Mesothelial cell of epicardium (in vitro differentiated cells): ENCODE results near the gene NRDC. TPM values are rescaled to one million over a fixed set of nuclear protein-coding genes. Genes with fewer than 3 reads are reported as not detected.
A peak's percentile ranks its signal among the peaks of the same experiment; 100 is the strongest.

Experiments used
- DNase-seq, 2 experiments: peaks; one replicate each; pipeline ENCODE4 v3.0.0; 2021; ENCODE audit warnings: low spot score in 2 of 2; ENCODE audit not compliant: unreplicated experiment in 2 of 2
- H3K27ac Mint-ChIP-seq: 2 replicates; pipeline ENCODE4 v1.8.0; 2021; ENCODE audit warnings: mixed read lengths
- H3K27me3 Mint-ChIP-seq: 2 replicates; pipeline ENCODE4 v1.8.0; 2021; ENCODE audit warnings: low read depth, mixed read lengths
- H3K36me3 Mint-ChIP-seq: 2 replicates; pipeline ENCODE4 v1.8.0; 2021; ENCODE audit warnings: mixed read lengths
- H3K4me1 Mint-ChIP-seq: 2 replicates; pipeline ENCODE4 v1.8.0; 2021; ENCODE audit warnings: mixed read lengths
- H3K4me3 Mint-ChIP-seq: 2 replicates; pipeline ENCODE4 v1.8.0; 2021; ENCODE audit warnings: mild to moderate bottlenecking, moderate library complexity, mixed read lengths
- H3K9me3 Mint-ChIP-seq: 2 replicates; pipeline ENCODE4 v1.8.0; 2021; ENCODE audit warnings: mixed read lengths
- CTCF ChIP-seq: fragments of 200-600 bp; sonication (generic); IDR thresholded peaks from one replicate; pipeline ENCODE4 v1.5.0; 2021; ENCODE audit warnings: antibody characterized with exemption; ENCODE audit not compliant: unreplicated experiment
- total RNA-seq: library from RNA; stranded (reverse); gene quantifications from 3 replicates; pipeline ENCODE4 v1.2.1, GENCODE V29; 2021

NRDC gene, protein sequence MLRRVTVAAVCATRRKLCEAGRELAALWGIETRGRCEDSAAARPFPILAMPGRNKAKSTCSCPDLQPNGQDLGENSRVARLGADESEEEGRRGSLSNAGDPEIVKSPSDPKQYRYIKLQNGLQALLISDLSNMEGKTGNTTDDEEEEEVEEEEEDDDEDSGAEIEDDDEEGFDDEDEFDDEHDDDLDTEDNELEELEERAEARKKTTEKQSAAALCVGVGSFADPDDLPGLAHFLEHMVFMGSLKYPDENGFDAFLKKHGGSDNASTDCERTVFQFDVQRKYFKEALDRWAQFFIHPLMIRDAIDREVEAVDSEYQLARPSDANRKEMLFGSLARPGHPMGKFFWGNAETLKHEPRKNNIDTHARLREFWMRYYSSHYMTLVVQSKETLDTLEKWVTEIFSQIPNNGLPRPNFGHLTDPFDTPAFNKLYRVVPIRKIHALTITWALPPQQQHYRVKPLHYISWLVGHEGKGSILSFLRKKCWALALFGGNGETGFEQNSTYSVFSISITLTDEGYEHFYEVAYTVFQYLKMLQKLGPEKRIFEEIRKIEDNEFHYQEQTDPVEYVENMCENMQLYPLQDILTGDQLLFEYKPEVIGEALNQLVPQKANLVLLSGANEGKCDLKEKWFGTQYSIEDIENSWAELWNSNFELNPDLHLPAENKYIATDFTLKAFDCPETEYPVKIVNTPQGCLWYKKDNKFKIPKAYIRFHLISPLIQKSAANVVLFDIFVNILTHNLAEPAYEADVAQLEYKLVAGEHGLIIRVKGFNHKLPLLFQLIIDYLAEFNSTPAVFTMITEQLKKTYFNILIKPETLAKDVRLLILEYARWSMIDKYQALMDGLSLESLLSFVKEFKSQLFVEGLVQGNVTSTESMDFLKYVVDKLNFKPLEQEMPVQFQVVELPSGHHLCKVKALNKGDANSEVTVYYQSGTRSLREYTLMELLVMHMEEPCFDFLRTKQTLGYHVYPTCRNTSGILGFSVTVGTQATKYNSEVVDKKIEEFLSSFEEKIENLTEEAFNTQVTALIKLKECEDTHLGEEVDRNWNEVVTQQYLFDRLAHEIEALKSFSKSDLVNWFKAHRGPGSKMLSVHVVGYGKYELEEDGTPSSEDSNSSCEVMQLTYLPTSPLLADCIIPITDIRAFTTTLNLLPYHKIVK
- total RNA-seq = 131 to 133 TPM (median 132 TPM) in 3 replicates

GRCh38 chr1:51878616-51879336 lies at the start of gene NRDC:
TSS of gene NRDC (minus strand) at chr1:51878727. CDS start at chr1:51878615, 112 bp downstream.
- Mint-ChIP-seq H3K4me3 (no peak within 1 kb of the TSS), H3K27me3 (peaks cover 24% of the 10 kb centered on the region), H3K9me3 (no peaks in the 10 kb centered on the region), H3K27ac (no peak within 1 kb of the TSS), H3K36me3 (peaks cover 4% of the 10 kb centered on the region), H3K4me1 (peaks cover 16% of the 10 kb centered on the region)
- no peak for TF ChIP-seq CTCF
- DNase-seq = peak; percentile 99

- TF ChIP-seq CTCF = no peak
- H3K36me3 Mint-ChIP-seq = no peaks in the 10 kb centered on the region
- no peak overlapping the region for H3K4me3 Mint-ChIP-seq
- H3K9me3 Mint-ChIP-seq = no peaks in the 10 kb centered on the region
- peaks cover 6% of the 10 kb centered on the region for H3K27me3 Mint-ChIP-seq
- DNase-seq = no peak
- no peak overlapping the region for H3K27ac Mint-ChIP-seq
- H3K4me1 Mint-ChIP-seq = no peaks in the 10 kb centered on the region
Measured at GRCh38 chr1:51927029-51927428, 48.5 kb upstream of the NRDC start.

DNA sequence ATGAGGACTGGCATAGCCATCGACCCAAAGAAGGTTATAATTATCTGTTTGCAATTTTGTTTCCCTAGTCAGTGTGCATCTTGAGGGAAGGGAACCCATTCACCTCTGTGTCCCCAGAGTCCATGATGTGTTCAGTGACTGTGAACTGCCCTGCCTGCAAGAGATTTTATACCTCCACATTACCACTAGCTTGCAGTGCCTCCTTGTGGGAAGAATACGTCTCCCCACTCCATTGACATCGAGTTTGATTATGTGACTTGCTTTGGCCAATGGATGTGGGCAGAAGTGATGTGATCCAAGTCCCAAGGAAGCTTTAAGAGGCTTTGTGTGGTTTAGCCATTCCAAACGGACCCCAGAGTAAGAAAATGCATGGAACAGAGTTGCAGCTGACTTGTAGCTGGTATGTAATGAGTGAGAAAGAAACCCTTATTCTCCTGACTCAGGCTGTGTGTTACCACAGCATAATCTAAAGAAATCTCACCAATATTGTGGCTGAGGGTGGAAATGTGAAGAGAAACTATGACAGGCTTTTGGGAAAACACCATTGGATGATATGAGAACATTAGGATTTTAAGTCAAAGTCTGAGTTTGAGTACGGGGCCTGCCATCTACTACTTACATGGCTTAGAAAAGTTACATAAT lies 47.8 kb upstream of the NRDC start:
- Mint-ChIP-seq H3K4me3 (no peak overlapping the region), H3K27ac (no peak overlapping the region), H3K9me3 (no peaks in the 10 kb centered on the region), H3K36me3 (no peaks in the 10 kb centered on the region), H3K27me3 (peaks cover 8% of the 10 kb centered on the region), H3K4me1 (peaks cover 2% of the 10 kb centered on the region)
- no peak for DNase-seq
- TF ChIP-seq CTCF = no peak

DNA sequence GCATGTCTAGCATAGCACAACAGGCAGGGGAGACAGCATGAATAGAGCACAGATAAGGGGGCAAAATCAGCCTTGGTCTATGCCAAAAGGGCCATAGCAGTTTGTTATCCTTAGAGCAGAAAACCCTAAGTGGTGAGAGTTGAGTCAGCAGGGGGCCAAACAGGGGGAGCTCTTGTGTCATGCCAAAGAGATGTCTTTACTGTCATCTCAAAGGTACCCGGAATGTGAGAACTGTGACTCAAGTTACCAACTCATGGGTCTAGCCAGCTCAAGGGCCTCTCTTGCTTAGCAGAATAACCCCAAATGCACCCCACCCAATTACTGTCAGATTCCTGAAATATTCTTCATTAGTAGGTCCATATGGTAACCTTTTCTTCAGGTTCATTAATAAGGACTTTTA lies 45.9 kb upstream of the NRDC start:
- DNase-seq = no peak
- H3K27ac Mint-ChIP-seq = no peak overlapping the region
- H3K9me3 Mint-ChIP-seq = no peaks in the 10 kb centered on the region
- no peak for TF ChIP-seq CTCF
- peaks cover 24% of the 10 kb centered on the region for H3K27me3 Mint-ChIP-seq
- no peak overlapping the region for H3K4me3 Mint-ChIP-seq
- peaks cover 2% of the 10 kb centered on the region for H3K4me1 Mint-ChIP-seq
- no peaks in the 10 kb centered on the region for H3K36me3 Mint-ChIP-seq

DNA sequence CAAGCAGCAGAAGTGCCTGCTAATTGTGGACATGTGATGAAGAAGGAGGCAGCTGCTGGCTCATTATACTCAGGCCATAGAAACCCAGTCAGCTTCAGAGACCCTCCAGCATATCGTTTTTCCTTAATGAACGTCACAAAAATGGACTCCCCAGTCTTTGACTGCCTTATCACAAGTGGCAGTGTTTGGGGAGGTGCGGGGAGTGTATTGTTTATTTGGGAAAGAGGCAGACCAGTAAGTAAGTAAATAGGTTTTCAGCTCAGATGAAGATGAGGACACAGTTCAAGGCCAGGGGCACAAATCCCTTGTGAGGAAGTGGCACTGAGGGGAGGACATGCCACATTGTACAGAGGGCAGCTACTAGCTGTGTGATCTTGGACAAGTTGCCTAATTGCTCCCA lies 43.5 kb upstream of the NRDC start:
- no peaks in the 10 kb centered on the region for H3K36me3 Mint-ChIP-seq
- no peak overlapping the region for H3K4me3 Mint-ChIP-seq
- no peaks in the 10 kb centered on the region for H3K9me3 Mint-ChIP-seq
- no peak for TF ChIP-seq CTCF
- DNase-seq = no peak
- peaks cover 34% of the 10 kb centered on the region for H3K27me3 Mint-ChIP-seq
- H3K27ac Mint-ChIP-seq = no peak overlapping the region
- H3K4me1 Mint-ChIP-seq = peaks cover 2% of the 10 kb centered on the region
